PC-3 (cell line): ENCODE results near the gene ZNF792. TPM values are rescaled to one million over a fixed set of nuclear protein-coding genes. Genes with fewer than 3 reads are reported as not detected.

ENCODE experiments used
- ATAC-seq: fragments of 200-7000 bp; cut with Tn5 transposase; 2 replicates; pipeline ENCODE4 v1.9.1; 2020; ENCODE audit warnings: mild to moderate bottlenecking, moderate library complexity
- BruUV-seq: library from RNA; stranded (reverse); fragments of 400-500 nt; replicated peaks from 2 replicates; lab custom pipeline; 2021; lab: Mats Ljungman, UMichigan
- CTCF ChIA-PET: fragments of 300-600 bp; sonication (Branson Sonifier 250); formaldehyde crosslinking; loops from one replicate; lab custom pipeline; 2022; ENCODE audit warnings: antibody characterized with exemption; lab: Charles Lee
- POLR2A ChIA-PET: fragments of 300-600 bp; sonication (Branson Sonifier 250); formaldehyde crosslinking; loops from one replicate; lab custom pipeline; 2022; ENCODE audit warnings: antibody characterized with exemption; ENCODE audit not compliant: unreplicated experiment; lab: Charles Lee
- DNase-seq: peaks from one replicate; pipeline ENCODE4 v3.0.0-alpha.2; 2015
- H2AFZ ChIP-seq: fragments of 300-600 bp; sonication (generic); 2 replicates; pipeline ENCODE4 v1.6.0; 2016; ENCODE audit warnings: antibody characterized with exemption, low read length
- H3F3A ChIP-seq: fragments of 300-600 bp; sonication (generic); one replicate; pipeline ENCODE4 v1.6.0; 2017; ENCODE audit warnings: antibody characterized with exemption, low read length, control low read depth, mild to moderate bottlenecking; ENCODE audit not compliant: unreplicated experiment
- H3K27ac ChIP-seq: fragments of 300-600 bp; sonication (generic); 2 replicates; pipeline ENCODE4 v1.5.1; 2016; ENCODE audit warnings: mild to moderate bottlenecking, low read length
- H3K27me3 ChIP-seq: fragments of 300-600 bp; sonication (generic); 2 replicates; pipeline ENCODE4 v1.6.1; 2016; ENCODE audit warnings: low read length, mixed read lengths
- H3K36me3 ChIP-seq: fragments of 300-600 bp; sonication (generic); 2 replicates; pipeline ENCODE4 v1.6.1; 2016; ENCODE audit warnings: low read depth, mixed run types, low read length, mixed read lengths
- H3K4me1 ChIP-seq: fragments of 300-600 bp; sonication (generic); 2 replicates; pipeline ENCODE4 v1.5.1; 2016; ENCODE audit warnings: low read length; ENCODE audit not compliant: insufficient read depth
- H3K4me2 ChIP-seq: fragments of 300-600 bp; sonication (generic); 2 replicates; pipeline ENCODE4 v1.6.0; 2016; ENCODE audit warnings: low read length
- H3K4me3 ChIP-seq: fragments of 300-600 bp; sonication (generic); 2 replicates; pipeline ENCODE4 v1.5.1; 2016; ENCODE audit warnings: mild to moderate bottlenecking, low read length, mixed read lengths
- H3K79me2 ChIP-seq: fragments of 300-600 bp; sonication (generic); 2 replicates; pipeline ENCODE4 v1.6.1; 2017; ENCODE audit warnings: low read length, mixed read lengths
- H3K9ac ChIP-seq: fragments of 300-600 bp; sonication (generic); 2 replicates; pipeline ENCODE4 v1.6.0; 2016; ENCODE audit warnings: mild to moderate bottlenecking, low read length
- H3K9me2 ChIP-seq: fragments of 300-600 bp; sonication (generic); replicated peaks from 2 replicates; pipeline ENCODE4 v1.6.1; 2016; ENCODE audit warnings: mixed run types, low read length, mixed read lengths
- H3K9me3 ChIP-seq: fragments of 300-600 bp; sonication (generic); 2 replicates; pipeline ENCODE4 v1.6.1; 2016; ENCODE audit warnings: low read length, mixed read lengths
- H4K20me1 ChIP-seq: fragments of 300-600 bp; sonication (generic); 2 replicates; pipeline ENCODE4 v1.6.1; 2016; ENCODE audit warnings: low read length, mixed read lengths
- EZH2 ChIP-seq: fragments of 300-600 bp; sonication (generic); IDR thresholded peaks from one replicate; pipeline ENCODE4 v1.6.1; 2017; ENCODE audit warnings: antibody characterized with exemption, mild to moderate bottlenecking, low read length; ENCODE audit not compliant: unreplicated experiment
- EZH2phosphoT487 ChIP-seq: fragments of 300-600 bp; sonication (generic); IDR thresholded peaks from 2 replicates; pipeline ENCODE4 v1.6.1; 2018; ENCODE audit warnings: mild to moderate bottlenecking, antibody characterized with exemption, low read length, borderline replicate concordance
- intact Hi-C: fragments of 100-400 bp; cut with micrococcal nuclease; formaldehyde crosslinking; loops from 2 replicates; pipeline ENCODE4 v1.9.0; 2023
- total RNA-seq: library from RNA; depleted of rRNA; stranded (reverse); fragments of >200 nt; gene quantifications from 2 replicates; pipeline ENCODE4 v1.2.3, GENCODE V29; 2014
- TF ChIP-seq, protein P1 (sequence below): fragments of 300-600 bp; sonication (generic); conservative IDR thresholded peaks from 2 replicates; pipeline ENCODE4 v1.5.1; 2017; ENCODE audit warnings: antibody characterized with exemption, low read depth, mild to moderate bottlenecking, low read length

Gene ZNF792
- total RNA-seq, 1 experiment from 2014 or later, result 6.3 TPM

GRCh38 chr19:34932494-34932893, 31.5 kb downstream of the ZNF792 start:
- H3K4me2 ChIP-seq, result no peak overlapping the region
- no peaks in the 10 kb centered on the region for H3F3A ChIP-seq
- ChIA-PET POLR2A (no interaction called here), CTCF (no interaction called here)
- H3K27ac ChIP-seq, result no peak overlapping the region
- no peaks in the 10 kb centered on the region for H3K4me1 ChIP-seq
- TF ChIP-seq EZH2phosphoT487 (no peak), EZH2 (no peak)
- TF ChIP-seq, protein P1, sequence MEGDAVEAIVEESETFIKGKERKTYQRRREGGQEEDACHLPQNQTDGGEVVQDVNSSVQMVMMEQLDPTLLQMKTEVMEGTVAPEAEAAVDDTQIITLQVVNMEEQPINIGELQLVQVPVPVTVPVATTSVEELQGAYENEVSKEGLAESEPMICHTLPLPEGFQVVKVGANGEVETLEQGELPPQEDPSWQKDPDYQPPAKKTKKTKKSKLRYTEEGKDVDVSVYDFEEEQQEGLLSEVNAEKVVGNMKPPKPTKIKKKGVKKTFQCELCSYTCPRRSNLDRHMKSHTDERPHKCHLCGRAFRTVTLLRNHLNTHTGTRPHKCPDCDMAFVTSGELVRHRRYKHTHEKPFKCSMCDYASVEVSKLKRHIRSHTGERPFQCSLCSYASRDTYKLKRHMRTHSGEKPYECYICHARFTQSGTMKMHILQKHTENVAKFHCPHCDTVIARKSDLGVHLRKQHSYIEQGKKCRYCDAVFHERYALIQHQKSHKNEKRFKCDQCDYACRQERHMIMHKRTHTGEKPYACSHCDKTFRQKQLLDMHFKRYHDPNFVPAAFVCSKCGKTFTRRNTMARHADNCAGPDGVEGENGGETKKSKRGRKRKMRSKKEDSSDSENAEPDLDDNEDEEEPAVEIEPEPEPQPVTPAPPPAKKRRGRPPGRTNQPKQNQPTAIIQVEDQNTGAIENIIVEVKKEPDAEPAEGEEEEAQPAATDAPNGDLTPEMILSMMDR, result no peak
- no peak for DNase-seq
- intact Hi-C loops, result no loop called here
- H3K9me3 ChIP-seq, result no peaks in the 10 kb centered on the region
- no peak overlapping the region for H3K9ac ChIP-seq
- no peaks in the 10 kb centered on the region for H4K20me1 ChIP-seq
- ATAC-seq, result no peak
- H3K27me3 ChIP-seq, result no peaks in the 10 kb centered on the region
- BruUV-seq, result no TSS peak
- peaks cover 8% of the 10 kb centered on the region for H3K79me2 ChIP-seq
- H2AFZ ChIP-seq, result no peak overlapping the region
- no peaks in the 10 kb centered on the region for H3K9me2 ChIP-seq
- no peak overlapping the region for H3K4me3 ChIP-seq
- peaks cover 19% of the 10 kb centered on the region for H3K36me3 ChIP-seq

DNA sequence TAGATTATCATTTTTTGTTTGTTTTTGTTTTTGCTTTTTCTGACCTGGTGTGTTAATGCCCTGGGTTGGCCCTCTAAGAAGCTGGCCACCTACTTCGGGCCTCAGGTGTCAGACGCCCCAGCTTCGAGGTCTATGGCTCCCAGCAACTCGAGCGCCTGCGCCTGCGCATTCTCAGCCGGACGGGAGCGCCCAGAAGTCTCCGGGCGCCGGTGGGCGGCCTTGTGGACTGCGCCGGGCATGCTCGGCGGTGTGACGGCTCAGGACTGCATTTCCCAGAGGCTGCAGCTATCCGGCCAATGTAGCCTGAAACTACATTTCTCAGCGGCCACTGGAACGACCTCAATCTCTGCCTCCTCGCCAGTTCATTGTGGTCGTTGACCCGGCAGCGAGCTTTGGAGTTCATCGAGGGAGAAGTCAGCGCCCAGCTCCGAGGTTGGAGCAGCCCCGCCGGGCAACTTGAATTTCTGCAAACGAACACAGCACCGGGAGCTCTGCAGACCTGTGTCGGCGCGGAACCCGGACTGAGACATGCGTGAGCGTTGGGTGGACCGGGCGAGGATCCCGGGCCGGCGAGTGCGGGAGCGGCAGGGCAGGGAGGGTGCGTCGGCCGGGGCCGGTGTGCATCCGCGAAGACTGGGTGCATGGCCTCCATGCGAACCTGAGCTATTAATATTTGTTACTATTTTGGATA, 37.2 kb downstream of the ZNF792 start, which contains the start of gene ZNF30:
Gene ZNF30, plus strand, starts transcription at position 219 of the 691 bp plus-strand sequence. CDS start 3,045 bp downstream, outside the sequence.
- H3K27ac ChIP-seq, result peak within 1 kb of the TSS; percentile 54

More for the DNA sequence above, 37.2 kb downstream of the ZNF792 start, which contains the start of gene ZNF30:
- ATAC-seq (peak; percentile 99), DNase-seq (peak; percentile 81)
- no peaks in the 10 kb centered on the region for H3K27me3 ChIP-seq
- no peaks in the 10 kb centered on the region for H3K9me3 ChIP-seq
- intact Hi-C loops, result no loop called here
- no peaks in the 10 kb centered on the region for H3K9me2 ChIP-seq
- no peaks in the 10 kb centered on the region for H3F3A ChIP-seq
- H3K4me3 ChIP-seq, result peak within 1 kb of the TSS; percentile 85
- TF ChIP-seq EZH2phosphoT487, result no peak
- TF ChIP-seq EZH2, result no peak
- TF ChIP-seq, protein P1, result no peak
- peak within 1 kb of the TSS; percentile 97 for H2AFZ ChIP-seq
- no peaks in the 10 kb centered on the region for H4K20me1 ChIP-seq
- TSS peak; percentile 60 for BruUV-seq
- H3K9ac ChIP-seq, result peak within 1 kb of the TSS; percentile 79
- peaks cover 5% of the 10 kb centered on the region; the same call in 1 of the 2 replicates for H3K36me3 ChIP-seq
- ChIA-PET POLR2A (interaction anchor here (0.5 kb wide), 1 partner anchor 98 kb away, joined by 4 read pairs; no protein-coding TSS in a partner anchor), CTCF (no interaction called here)
- H3K4me1 ChIP-seq, result 0 out of 2 replicates have a peak, but pooled peaks cover 4% of the 10 kb centered on the region
- H3K4me2 ChIP-seq, result peak within 1 kb of the TSS; percentile 98
- H3K79me2 ChIP-seq, result peaks cover 11% of the 10 kb centered on the region
